Endothelial cell of umbilical vein (primary cell): ENCODE results near the gene GCNT1.

ENCODE experiments used
- MYC ChIP-seq: IDR thresholded peaks from one replicate; pipeline ENCODE4 v1.6.1; 2011; ENCODE audit warnings: mild to moderate bottlenecking, low read depth, low read length
- POLR2A ChIP-seq: IDR thresholded peaks from 2 replicates; pipeline ENCODE4 v1.6.1; 2012; ENCODE audit warnings: low read depth, mild to moderate bottlenecking, control low read depth, low read length

DNA sequence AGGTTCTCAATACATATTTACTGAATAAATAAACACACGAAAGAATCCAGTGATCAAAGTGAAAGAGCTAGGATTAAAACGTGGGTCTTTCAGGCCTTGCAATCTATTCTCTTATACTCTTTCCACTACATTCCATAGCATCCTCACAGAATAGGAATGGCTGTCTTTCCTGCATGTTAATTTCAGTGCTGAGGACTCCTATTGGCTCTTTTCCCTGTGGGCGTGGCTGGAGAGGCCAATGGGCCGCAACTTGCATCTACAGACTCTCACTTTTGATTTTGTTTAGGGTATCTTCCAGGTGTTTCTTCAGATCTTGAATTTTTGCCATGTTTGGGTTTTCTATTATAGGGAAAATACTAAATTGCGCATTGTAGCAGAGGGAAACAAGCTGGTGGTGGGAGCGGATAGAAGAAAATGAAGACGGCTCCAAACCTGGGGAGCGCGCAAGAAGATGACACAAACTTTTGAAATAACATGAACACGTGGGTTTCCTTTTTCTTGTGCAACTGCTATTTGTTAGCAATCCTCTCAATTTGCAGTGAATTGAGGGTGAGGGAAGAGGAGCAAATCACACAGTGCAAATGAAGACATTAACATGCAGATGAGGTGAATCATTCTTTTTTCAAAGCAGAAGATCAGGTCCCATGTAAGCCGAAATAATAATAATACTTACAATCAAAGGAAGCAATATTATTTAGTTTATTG, 93.9 kb downstream of the GCNT1 start:
- no peak for TF ChIP-seq POLR2A
- no peak for TF ChIP-seq MYC
